PC-3 (cell line): ENCODE measurements around the gene MDFIC.

Source experiments
- CTCF ChIP-seq: fragments of 300-600 bp; sonication (generic); conservative IDR thresholded peaks from 2 replicates; pipeline ENCODE4 v1.5.1; 2017; ENCODE audit warnings: antibody characterized with exemption, low read depth, mild to moderate bottlenecking, low read length
- EZH2 ChIP-seq: fragments of 300-600 bp; sonication (generic); IDR thresholded peaks from one replicate; pipeline ENCODE4 v1.6.1; 2017; ENCODE audit warnings: antibody characterized with exemption, mild to moderate bottlenecking, low read length; ENCODE audit not compliant: unreplicated experiment
- EZH2phosphoT487 ChIP-seq: fragments of 300-600 bp; sonication (generic); IDR thresholded peaks from 2 replicates; pipeline ENCODE4 v1.6.1; 2018; ENCODE audit warnings: mild to moderate bottlenecking, antibody characterized with exemption, low read length, borderline replicate concordance

- TF ChIP-seq CTCF (no peak), EZH2 (no peak), EZH2phosphoT487 (no peak)
Measured at GRCh38 chr7:114966156-114966555, 44.3 kb downstream of the MDFIC start.
